HG03039 (cell line): ENCODE results near the gene BCAS3.

Source experiments
- ATAC-seq: cut with Tn5 transposase; IDR thresholded peaks from one replicate; pipeline ENCODE4 v1.9.1; 2021; ENCODE audit warnings: mild to moderate bottlenecking, moderate library complexity; ENCODE audit not compliant: unreplicated experiment

Gene BCAS3

DNA sequence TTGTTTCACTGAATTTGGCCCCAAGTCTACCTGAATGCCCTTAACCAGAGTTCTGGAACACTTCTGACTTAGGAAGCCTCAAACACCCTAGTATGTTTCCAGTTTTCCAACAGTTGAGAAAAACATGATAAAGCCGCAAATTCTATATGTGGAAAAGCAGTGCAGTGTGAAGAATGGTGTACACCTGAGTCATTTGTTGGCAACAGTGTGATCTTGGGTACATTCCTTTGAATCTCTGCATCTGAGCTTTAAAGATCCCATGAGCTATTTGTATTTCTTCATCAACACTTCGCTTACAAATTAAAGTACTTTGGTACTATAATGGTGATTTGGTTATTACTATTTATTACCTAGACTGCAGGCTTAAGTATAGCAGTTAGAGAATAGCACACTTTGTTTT lies 628.4 kb downstream of the BCAS3 start:
- ATAC-seq, result no peak

DNA sequence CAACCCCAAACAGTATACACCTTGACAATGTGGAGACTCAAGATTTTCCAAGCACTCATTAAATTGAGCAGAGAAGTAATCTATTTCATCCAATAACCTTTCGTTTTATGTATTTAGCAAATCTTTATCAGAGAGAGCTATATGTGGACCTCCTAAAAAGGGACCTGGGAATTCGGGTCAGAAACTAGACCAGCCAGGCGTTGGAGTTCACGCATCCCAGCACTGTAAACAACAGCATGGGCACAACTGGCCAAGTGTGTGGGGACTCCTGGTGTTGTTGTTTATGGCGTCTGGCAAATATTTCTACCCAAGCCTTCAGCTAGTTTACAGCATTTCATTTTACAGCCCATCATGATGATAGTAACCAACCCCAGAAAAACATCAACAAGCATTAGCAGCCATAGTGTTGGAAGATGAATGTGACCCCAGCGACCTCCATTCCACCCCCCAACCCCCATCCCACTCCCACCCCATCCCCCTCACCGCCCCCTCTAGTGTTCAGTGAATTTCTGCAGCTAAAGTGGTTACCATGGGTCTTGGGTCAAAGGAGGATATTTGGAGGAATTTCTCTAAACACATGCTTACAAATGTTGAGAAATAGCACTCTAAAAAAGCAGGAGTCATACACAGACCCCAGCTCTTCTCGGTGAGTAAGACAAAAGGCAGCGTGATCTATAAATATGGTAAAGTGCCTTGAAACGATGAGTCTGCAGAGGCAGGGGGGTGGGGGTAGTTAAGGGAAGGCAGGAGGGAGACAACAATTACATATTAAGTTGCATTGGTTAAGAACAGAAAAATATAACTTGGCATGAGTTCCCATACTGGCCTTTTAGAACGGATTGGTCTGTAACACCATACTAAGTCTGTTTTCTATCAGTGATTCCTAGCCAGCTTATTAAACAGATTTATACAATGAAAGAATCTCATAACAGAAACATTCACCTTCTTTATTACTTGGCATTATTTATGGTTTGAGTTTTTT lies 630.5 kb downstream of the BCAS3 start:
- no peak for ATAC-seq

DNA sequence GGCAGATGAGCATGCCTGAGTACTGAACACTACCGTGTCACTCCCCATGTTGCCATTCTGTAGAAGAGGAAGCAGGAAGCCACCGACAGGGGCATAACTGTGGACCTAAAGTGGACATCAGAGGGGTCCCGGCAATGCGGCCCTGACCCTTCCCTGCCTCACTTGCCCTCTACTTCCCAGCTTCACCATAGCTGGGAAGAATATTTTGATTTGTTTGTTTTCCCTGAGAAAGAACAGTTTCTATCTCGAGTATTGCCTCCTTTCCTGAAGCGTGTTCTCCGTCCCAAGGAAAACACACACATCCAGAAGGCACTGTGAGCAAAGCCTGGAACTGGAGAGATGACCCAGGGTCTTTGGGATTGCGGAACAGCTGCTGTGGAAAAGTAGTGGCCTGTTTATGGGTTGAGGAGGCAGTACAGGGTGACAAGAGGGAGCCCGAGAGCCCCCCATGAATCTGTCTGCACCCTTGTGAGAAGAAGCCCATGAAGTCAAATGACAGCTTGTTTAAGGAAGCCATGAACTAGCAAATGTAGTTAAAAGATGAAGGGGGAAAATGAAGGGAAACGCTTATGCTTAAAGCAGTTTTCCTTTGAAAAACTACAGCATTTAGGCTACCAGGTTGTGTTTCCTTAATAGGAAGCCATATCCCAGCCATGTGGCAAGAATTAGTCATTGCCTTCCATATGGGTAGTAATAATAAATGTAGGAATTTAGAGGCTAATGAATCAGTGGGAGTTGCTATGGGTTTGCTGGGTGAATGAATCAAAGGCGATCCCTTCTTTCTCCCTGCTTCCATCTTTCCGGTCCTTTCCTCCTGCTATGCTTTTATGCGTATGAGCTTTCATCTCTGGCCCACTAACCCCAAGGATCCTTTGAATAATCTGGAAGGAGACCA lies 632.0 kb downstream of the BCAS3 start:
- ATAC-seq, result no peak

DNA sequence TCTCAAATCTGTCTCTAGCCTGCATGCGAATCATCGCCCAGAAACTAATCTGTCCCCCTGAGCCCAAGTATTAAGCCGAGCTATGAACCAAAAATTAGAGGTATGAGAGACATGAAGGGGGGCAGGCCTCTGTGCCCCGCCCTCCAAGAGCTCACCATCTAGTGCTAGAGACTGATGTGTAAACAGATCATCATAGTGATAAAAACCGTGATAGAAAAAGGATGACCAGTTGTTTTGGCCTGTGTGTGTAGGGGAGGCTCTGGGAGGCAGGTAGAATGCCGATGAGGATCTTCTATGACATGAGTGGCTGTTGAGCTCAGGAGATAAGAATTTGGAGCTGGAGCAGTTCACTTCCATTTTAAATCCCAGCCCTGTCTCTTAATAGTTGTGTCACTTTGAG lies 632.9 kb downstream of the BCAS3 start:
- no peak for ATAC-seq

DNA sequence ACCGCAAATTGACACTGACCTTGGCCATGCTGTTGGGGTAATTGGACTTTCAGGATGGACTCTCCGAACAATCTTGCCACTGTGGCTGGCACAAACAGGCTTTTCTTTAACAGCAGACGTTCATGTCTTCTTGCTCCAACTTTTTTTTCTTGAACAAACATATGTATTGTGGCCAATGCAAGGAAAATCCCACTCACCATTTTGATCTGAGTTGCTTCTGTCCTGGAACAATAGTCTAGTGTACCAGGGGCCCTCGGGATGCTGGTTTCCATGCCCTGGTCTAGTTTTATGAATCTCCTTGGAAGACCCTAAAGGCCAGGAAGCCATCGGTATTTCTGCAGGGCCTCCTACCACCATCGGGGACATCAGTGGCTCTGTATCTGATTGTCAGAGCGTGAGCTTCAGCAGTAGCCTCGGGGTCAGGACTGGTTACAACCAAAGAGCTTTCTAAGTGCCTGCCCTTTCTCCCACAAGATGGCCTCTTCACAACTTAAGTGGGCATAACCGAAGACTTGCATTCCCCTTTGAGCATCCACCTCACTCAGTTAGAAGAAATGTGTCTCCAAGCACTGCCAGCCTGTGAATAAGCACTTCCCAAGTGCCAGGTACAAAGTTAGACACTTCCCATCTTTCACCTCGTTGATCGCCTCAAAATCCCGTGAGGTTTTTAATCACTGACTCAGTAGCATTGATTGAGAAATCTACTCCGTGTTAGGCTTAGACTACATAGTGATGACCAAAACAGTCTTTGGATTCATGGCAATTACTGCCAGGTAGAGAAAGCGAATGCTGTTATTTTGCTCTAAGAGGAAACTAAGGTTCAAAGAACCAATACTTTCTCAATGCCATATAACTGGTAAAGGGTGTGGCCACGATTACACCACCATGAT lies 635.0 kb downstream of the BCAS3 start:
- no peak for ATAC-seq

DNA sequence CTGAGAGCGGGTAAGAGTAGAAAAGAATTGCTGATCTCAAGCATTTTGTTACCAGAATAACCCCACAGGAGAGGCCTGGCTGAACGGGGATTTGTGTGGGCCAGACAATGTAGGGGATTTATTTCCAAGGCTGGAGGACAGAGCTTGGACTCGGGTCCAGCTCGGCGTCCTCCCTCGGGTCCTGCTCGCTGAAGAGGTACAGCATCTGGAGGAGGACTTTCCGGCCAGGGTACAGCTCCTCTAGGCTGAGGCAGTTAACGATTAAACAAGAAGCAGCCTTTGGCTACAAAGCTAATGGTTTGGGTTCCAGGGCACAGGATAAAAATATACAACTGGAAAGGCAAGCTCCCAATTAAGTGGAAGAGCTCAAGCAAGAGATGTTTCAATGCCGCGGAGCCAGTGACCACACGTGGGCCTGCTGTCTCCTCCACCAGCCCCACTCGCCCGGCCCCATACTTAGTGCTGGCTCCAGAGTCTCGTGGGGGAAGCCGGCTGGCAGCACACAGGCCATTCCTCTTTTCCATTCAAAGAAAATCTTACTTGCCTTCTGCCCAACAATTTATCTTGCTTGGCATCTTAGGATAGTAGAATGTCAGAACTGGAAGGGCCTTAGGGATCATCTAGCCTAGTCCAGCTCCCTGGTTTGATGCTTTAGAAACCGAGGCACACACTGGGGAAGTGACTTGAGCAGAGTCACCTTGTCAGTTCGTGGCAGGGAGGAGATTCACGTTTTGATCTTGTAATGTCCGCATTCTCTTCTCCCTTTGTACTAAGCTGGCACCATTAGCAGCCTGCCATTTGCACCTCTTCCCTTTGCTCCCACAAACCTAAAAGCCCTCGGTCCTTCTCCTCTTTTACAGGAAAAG lies 636.0 kb downstream of the BCAS3 start:
- no peak for ATAC-seq

DNA sequence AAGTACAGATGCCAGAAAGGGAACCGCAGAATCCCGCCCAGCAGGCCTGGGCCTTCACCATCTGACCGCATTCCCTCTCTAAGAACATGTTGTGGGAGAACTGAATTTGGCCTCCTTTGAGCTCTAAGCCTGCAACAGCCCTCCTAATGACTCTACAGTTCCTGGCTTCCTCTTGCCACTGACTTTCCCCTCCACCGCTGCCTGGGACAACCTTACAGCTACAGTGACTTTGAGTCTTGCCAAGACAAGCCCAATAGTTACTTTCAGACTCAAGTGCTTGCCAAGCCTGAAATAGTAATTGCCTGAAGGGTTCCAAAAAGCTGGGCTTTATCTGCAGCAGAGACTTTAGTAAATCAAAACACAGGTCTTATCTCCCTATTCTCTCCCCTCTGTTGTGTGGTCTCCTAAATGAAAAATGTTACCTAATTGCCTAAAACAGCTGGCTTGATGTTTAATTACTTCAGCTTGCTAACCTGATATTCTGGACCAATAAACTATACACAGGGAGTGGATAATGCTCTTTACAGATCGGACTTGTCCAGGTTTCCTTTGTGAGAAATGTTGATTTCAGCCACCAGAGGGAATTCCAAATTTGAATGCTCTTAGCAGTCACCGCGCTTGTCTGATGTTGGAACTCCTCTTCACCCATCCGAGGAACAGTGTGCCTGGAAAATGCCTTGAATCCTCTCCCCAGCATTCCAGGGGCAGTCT lies 636.9 kb downstream of the BCAS3 start:
- no peak for ATAC-seq

DNA sequence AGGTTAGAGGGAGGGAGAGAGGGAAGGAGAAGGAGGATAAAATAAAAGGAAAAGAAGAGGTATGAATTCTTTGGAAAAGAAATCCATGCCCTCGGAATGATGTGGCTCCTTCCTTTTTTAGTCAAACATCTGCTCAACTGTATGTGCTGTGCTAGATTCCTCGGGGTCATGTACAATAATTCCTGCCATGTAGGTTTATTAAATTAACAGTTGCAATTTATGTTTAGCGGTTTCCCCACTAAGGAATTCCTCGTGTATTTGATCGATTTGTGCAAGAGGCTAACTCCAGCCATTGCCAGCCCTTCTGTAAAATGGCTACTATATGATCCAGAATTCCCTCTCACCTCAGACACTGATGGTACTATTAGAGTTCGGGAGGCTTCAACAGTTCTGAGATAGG lies 639.0 kb downstream of the BCAS3 start:
- ATAC-seq, result no peak

DNA sequence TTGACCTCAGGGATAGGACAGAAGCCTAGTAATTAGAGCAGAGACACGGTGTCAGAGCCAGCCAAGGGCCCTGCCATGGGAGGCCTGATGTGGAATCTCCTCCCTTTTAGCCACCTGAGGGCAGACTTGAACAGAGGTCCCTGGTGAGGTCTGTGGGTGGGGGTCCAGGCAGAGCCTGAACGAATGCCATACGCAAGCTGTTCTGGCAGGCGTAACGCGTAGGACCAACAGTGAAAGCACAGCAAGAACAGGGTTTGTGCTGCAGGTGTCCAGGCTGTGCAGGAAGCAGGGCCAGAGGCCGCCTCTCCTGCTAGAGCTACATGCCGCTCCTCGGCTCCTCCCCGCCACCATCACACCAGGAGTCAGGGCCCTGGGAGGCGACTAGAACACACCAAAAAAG lies 640.1 kb downstream of the BCAS3 start:
- ATAC-seq, result no peak

DNA sequence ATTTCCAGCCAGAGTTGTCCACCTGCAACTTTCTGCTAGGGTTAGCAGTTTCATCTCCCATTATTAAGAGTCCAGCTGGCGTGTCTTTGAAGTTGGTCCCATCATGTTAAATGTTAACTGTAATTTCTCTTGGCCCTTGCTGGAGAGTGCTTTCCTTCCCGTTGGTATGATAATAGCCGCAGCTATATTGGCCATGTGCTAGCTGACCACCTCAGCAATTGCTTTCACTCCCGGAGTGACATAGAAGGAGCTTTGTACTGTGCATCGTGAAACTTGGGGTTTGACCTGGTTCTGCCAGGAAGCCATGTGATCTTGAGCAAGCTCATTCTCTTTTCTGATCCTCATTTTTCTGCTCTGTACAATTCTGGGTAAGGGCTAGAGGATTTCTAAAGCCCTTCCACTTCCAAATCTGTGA lies 641.0 kb downstream of the BCAS3 start:
- ATAC-seq, result no peak

DNA sequence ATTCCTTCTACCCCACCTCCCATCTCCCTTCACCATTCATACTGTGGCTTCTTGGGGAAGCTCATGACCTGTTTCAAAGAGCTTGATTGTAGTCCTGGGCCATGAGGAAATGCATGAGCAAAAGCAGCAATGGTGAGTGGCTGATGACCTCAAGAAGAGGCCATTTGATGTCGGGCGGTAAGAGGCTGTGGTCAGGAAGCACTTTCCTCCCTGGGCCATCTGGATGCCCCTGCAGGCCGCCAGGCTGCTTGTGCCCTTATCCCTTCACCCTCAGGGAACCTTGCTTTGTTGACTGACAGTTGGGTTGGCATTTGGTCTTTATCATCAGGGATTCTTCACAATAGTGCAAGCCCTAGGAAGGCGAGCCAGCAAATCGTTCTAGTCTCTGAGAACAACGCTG lies 643.7 kb downstream of the BCAS3 start:
- no peak for ATAC-seq

DNA sequence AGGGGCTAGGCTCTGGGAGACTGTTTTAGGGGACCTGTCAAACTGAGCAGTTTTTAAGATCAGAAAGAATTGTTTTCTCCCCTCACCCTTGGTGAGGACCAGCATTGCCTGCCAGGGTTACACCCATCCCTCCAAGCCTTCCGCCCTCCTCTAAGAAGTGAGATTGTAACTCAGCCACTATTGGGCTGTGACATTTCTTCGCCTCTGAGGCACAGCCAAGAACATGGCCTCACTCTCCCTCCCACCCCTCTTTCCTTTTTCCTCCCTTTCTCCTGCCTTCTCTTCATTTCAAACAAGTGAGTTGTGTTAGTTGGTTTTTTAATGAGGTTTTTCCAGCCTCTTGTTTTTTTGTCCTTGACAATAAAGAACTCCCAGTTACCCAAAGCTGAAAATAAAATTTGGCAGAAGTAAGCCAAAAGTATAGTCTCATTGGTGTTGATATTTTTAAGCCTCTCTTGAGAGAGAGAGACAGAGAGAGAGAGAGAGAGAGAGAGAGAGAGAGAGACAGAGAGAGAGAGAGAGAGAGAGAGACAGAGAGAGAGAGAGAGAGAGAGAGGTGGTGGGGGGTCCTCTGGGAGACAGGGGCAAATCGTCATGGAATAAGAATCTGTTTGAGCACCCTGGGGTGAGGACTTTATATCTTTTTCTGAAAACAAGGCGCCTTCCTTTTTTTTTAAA lies 644.8 kb downstream of the BCAS3 start:
- no peak for ATAC-seq

DNA sequence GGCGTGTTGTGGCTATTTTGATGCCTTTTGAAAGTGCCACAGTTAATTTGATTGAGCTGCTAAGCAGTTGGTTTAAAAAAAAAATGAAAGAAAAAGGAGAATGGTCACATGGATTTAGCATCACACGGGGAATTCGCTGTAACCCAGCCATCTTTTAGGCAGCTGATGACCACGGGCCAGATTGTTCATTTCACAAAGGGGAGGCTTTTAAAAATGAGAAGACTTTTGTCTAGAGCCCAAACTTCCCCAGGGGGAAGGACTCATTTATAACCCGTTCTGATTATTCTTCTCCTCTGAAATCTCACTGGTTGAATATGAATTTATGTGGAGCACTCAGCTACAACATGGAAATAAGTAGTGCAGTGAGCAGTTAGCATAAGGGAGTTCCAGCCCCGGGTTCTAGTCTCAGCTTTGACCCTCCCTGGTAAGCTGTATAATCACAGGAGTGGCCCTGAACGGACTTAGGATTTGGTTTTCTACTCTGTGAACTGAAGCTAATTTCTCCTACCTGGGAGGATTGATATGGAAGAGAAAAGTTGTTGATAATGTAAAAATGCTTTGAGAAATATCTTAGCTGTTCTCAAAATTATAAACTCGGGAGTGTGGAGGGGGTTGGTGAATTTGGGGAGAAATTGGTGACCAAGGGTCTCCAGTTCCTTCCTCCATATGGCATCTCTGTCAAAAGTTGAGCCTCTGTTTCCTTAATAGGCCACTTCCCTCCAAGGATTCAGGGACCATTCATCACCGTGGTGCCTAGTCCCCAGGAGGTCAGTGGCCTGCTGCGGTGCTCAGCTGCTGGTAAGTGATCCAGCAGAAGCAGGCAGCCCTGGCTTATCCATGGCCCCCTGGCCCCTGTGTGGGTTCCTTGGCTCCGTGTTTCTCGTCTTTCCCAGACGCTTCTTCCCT lies 645.6 kb downstream of the BCAS3 start:
- no peak for ATAC-seq

DNA sequence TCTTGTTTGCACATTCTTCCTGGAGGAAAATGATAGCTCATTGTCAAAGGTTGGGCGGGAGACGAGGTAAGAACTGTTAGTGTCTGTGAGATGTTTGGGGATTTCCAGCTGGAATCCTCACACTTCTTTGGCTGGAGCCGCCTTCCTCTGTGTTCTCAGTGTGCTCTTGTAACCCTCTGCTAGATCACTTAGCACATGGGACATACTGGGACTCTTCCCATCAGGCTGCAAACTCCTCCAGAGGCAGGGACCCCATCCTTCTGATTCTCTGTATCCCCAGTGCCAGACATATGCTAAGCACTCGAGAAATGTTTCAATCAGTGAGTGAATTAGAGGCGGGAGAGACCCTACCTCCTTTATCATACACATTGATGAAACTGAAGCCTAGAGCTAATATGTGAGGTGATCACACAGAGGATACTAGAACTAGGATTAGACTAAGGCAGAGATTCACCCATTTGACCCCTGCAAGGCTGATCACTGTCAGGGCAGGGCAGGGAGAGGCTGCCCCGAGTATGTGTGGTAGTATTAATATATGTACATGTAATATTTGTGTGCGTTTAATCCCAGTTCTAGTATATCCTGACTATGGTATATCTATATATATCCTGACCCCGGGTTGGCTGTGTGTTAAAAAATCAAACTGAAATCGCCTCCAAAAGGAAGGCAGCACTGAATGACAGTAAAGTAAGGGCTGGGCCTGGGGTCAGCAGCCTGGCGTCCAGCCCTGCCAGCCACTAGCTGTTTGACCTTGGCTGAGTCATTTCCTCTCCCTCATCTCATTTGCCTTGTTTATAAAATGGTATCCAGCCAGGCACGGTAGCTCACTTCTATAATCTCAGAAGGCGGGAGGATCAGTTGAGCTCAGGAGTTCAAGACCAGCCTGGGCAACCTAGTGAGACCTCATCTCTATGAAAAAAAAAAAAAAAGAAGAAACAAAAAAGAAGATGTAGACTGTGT lies 646.5 kb downstream of the BCAS3 start:
- no peak for ATAC-seq

DNA sequence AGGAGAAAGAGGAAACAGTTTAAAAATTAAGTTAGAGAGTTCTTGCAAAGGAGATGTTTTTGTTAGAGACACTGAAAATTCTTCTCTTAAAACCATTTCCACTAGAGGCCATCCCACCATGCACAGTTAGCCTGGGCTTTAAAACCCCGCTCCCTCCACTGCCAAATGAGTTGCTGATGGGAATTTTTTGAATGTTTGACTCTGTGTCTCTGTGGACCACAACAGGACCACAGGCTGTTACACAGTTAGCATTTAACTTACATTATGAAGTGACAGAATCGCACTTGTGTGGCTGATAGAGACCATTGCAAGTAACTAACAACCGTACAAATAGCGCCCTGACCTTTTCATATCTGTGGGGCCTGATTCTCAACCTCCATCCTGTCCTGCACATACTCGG lies 647.3 kb downstream of the BCAS3 start:
- ATAC-seq, result no peak

DNA sequence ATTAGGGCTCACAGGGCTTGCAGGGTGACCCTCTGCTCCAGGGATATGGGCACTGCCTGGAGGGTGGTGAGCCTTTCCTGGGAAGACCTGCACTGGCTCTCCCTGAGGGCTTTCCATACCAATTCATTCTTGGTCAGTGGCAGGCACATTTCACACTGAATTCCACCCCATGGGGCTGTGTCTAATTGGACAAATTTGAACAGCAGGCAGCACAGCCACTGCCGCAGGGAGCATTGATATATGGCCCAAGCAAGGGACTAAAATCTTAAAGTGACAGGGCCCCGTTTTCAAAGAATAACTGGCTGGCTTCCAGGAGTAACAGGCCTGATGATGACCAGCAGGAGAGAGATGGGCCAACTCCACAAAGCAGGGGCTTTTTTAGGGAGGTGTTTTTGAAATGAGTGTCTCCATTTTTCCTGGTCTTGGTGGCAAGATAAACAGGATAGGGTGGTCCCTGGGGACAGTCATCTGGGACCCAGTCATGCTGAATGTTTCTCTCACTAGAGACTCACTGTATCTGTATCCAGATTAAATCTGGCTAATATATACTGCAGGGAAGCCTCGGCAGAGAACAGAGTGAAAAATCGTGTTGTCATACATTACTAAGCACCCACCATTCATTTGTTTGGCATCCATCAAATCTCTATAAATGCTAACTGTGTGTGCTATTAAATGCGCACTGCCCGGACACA lies 647.9 kb downstream of the BCAS3 start:
- no peak for ATAC-seq
